Measurements from ENCODE around the gene THRAP3.
"Not testable (repeated sequence)": the region's sequence is repeated elsewhere in the genome, so short reads cannot be mapped to it uniquely, and the experiment has no call there.

THRAP3 gene, protein sequence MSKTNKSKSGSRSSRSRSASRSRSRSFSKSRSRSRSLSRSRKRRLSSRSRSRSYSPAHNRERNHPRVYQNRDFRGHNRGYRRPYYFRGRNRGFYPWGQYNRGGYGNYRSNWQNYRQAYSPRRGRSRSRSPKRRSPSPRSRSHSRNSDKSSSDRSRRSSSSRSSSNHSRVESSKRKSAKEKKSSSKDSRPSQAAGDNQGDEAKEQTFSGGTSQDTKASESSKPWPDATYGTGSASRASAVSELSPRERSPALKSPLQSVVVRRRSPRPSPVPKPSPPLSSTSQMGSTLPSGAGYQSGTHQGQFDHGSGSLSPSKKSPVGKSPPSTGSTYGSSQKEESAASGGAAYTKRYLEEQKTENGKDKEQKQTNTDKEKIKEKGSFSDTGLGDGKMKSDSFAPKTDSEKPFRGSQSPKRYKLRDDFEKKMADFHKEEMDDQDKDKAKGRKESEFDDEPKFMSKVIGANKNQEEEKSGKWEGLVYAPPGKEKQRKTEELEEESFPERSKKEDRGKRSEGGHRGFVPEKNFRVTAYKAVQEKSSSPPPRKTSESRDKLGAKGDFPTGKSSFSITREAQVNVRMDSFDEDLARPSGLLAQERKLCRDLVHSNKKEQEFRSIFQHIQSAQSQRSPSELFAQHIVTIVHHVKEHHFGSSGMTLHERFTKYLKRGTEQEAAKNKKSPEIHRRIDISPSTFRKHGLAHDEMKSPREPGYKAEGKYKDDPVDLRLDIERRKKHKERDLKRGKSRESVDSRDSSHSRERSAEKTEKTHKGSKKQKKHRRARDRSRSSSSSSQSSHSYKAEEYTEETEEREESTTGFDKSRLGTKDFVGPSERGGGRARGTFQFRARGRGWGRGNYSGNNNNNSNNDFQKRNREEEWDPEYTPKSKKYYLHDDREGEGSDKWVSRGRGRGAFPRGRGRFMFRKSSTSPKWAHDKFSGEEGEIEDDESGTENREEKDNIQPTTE

GRCh38 chr1:36223996-36224536 lies at the start of gene THRAP3:
Gene THRAP3, plus strand, starts transcription at chr1:36224443. Its CDS starts 58,121 bp downstream, at chr1:36282564.
- DNase-seq = peak; percentile 96

DNA sequence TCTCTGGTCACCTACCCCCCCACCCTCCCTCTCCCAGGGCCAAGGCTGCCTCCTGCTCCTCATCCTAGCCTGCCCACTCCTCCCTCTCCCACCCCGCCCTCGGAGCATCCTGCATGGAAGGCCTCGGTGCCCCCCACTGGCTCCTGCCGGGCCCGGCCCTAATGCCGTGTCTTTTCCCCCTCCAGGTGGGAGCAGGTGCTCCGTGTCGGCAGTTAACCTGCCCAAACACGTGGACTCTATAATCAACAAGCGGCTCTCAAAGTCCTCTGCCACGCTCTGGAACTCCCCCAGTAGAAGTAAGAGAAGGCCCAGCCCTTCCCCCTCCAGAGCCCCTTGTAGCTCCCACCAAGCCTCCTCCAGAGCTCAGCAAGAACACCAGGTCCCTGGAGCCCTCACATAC lies 49.5 kb upstream of the THRAP3 start:
- DNase-seq = no peak

GRCh38 chr1:36175137-36176095 lies 48.8 kb upstream of the THRAP3 start:
- DNase-seq = no peak

DNA sequence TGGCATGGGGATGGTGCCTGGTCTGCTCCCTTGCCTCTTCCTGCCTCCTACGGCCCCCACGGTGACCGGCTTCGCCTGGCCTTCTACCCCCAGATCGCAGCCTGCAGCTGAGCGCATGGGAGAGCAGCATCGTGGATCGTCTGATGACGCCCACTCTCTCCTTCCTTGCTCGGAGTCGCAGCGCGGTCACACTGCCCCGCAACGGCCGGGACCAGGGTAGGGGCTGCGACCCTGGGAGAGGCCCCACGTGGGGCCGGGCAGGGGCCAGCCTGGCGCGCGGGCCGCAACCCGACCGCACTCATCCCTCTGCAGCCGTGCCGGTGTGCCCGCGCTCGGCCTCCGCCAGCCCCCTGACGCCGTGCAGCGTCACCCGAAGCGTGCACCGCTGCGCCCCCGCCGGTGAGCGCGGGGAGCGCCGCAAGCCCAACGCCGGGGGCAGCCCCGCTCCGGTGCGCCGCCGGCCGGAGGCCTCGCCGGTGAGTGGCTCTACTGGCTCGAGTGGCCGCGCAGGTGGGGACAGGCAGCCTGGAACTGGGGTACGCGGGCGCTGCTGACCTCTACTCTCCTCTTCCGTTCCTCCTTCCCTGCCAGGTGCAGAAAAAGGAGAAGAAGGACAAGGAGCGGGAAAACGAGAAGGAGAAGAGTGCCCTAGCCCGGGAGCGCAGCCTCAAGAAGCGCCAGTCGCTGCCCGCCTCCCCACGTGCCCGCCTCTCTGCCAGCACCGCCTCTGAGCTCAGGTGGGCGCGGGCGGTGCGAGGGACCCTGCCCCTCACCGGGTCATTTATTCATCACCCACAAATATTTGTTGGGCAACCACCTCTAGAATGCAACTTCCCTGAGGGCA lies 47.9 kb upstream of the THRAP3 start:
- DNase-seq = no peak

DNA sequence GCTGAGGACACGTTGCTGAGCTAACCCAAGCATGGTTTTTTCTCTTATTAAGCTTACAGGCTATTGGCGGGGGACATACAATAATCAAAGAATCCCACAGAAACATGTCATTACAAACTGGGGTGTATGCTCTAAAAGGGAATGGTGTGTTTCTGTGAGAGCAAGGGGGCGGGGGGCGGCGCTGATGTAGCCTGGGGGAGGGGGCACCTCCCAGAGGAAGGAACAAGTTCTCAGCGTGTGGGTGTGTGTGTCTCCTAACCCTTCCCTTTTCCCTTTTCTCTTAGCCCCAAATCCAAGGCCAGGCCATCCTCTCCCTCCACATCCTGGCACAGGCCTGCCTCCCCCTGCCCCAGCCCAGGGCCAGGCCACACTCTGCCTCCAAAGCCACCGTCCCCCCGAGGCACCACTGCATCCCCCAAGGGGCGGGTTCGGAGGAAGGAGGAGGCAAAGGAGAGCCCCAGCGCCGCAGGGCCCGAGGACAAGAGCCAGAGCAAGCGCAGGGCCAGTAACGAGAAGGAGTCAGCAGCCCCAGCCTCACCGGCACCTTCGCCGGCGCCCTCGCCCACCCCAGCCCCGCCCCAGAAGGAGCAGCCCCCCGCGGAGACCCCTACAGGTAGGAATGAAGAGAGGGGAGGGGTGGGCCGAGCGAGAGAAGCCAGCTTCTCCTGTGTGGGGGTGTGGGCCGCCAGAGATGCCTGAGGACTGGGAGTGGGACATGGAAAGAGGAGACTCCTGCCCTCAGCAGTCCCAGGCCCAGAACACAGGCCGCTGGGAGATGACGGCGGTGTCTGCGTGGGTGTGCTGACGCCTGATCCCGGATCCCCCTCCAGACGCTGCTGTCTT lies 46.4 kb upstream of the THRAP3 start:
- no peak for DNase-seq

GRCh38 chr1:36178471-36179219 lies 45.6 kb upstream of the THRAP3 start:
- no peak for DNase-seq

DNA sequence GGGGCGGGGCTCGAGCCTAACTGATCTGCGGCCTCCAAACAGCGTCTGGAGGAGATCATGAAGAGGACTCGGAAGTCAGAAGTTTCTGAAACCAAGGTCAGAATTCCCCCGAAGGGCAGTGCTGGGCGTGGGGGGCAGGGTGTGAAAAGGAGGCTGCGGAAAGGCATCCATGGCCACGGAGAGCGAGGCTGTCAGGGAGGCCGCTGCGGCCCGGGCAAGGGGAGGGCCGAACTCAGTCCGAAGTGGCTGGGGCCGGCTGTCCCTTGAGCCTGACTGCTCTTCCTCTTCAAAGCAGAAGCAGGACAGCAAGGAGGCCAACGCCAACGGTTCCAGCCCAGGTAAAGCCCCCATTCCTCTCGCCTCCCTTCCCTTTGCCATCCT lies 45.0 kb upstream of the THRAP3 start:
- DNase-seq = no peak

DNA sequence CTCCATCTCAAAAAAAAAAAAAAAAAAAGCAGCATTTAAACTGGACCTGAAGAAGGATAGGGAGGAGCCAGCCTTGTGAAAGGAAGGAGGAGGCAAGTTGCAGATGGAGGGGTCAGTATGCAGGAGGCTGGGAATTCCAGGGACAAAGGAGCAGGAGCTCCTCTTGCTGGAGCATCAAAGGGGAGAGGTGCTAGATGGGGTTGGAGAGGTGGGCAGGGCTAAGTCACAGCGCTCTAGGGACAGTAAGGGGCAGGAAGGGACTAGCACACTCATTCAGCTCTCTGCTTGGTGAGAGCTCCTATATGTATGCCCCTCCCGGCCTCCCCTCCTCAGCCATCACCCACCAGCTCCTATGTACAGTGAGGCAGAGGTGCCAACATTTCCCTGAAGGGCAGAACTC lies 41.5 kb upstream of the THRAP3 start:
- peak; percentile 77 for DNase-seq

DNA sequence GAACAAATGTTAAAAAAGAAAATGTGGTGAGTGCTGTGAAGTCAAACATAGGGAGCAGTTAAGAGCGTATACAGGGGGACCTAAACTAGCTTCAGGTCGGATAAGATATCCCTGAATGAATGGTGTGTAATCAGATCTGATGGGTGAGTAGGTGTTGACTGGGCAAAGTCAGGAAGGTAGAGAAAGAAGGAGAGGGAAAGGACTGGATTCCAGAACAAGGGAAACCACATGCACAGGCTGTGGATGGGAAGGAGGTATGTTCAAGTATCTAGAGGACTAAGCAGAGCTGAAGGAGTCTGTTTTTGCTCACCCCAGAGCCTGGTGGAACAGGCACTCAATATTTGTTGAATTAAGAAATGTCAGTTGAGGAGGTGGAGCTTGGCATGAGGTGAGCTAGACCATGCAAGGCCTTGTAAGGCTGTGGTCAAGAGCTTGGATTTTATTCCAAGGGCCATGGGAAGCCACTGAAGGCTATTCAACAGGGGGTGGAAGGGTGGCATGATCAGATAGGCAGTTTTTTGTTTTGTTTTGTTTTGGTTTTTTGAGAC lies 40.9 kb upstream of the THRAP3 start:
- no peak for DNase-seq

GRCh38 chr1:36187800-36188593 lies 36.2 kb upstream of the THRAP3 start:
- DNase-seq = no peak

DNA sequence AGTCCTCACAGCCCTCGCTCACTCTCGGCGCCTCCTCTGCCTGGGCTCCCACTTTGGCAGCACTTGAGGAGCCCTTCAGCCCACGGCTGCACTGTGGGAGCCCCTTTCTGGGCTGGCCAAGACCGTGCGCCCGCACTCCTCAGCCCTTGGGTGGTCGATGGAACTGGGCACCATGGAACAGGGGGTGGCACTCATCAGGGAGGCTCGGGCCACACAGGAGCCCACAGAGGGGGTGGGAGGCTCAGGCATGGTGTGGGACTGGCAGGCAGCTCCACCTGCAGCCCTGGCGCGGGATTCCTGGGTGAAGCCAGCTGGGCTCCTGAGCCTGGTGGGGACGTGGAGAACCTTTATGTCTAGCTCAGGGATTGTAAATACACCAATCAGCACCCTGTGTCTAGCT lies 27.4 kb upstream of the THRAP3 start:
- DNase-seq = not testable (repeated sequence)

- DNase-seq = no peak
Measured at GRCh38 chr1:36198641-36199040, 25.6 kb upstream of the THRAP3 start.

- no peak for DNase-seq
Measured at GRCh38 chr1:36199934-36200741, 24.1 kb upstream of the THRAP3 start.

- DNase-seq = no peak
Measured at GRCh38 chr1:36203027-36203553, 21.2 kb upstream of the THRAP3 start.

DNA sequence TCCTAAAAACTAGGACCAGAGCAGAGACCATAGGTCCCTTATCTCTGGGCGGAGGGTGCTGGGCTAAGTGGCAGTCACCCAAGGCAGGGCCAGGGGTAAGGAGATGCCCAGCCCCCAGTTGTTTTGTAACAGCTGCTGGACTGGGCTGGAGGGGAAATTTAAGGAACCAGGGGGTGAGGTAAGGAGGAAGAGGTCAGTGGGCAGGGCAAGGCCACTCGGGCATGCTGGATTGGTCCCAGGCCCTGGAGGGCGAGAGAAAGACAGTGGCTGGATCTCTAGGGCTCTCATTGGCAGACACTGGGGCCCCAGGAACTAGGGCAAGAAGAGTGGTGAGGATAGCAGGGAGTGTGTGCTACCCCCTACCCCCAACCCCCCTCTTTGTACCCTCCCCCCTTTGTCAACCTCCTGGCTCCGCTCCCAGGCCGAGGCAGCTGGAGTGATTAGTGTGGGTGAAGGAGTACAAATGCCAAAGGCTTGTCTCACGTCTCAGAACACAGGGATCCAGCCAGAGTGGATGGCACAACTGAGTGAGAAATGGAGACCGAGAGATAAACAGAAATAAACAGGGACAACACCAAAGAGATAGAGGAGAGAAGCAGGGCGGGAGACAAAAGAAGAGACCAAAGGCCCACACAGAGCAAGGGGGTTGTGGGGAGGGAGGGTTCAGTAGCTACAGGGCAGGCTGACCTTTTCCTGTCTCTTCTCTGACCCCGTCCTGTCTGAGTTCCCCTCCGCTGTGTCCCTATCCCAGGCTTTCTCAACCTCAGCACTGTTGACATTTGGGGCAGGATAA lies 20.5 kb upstream of the THRAP3 start:
- DNase-seq = no peak

DNA sequence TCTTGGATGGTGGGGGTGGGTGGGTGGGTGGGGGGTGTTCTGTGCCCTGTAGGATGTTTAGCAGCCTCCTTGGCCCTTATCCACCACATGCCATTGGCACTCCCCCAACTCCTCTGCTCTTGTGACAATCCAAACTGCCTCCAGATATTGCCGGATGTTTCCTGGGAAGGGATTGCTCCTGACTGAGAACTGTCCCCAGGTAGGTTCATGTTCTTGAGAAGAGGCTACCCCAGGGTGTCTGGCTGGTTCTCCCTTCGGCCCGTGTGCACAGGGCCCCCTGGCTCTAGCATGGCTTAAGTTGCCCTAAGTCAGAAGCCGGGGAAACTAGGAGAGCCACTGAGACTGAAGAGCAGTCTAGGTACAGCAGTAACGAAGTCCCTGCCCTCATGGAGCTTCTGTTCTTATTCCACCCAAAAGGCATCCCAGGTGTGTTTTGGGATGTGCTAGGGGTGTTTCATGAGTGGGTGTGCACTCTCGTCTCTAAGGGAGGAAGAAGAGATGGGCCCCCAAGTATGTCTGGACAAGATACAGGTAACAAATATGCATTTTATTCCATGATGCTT lies 19.8 kb upstream of the THRAP3 start:
- no peak for DNase-seq

All from NCI-H1436 treated with DMSO at 0.1 percent for 48 hours (cell line).